IMR-90 (cell line): ENCODE data around the gene PLXNA4. TPM values are rescaled to one million over a fixed set of nuclear protein-coding genes. Genes with fewer than 3 reads are reported as not detected.

ENCODE experiments used
- ATAC-seq: fragments of 200-7000 bp; cut with Tn5 transposase; 2 replicates; pipeline ENCODE4 v1.9.1; 2020; ENCODE audit warnings: low read depth, mild to moderate bottlenecking, moderate library complexity
- BruUV-seq: library from RNA; stranded (reverse); fragments of 400-500 nt; replicated peaks from 2 replicates; lab custom pipeline; 2021; lab: Mats Ljungman, UMichigan
- CTCF ChIA-PET: fragments of 300-600 bp; formaldehyde crosslinking; extraction: SDS; loops from one replicate; lab custom pipeline; 2021; ENCODE audit warnings: antibody characterized with exemption; lab: Yijun Ruan, JAX
- POLR2A ChIA-PET: fragments of 300-600 bp; sonication (Branson Sonifier 250); formaldehyde crosslinking; loops from one replicate; lab custom pipeline; 2022; ENCODE audit warnings: antibody characterized with exemption; ENCODE audit not compliant: unreplicated experiment; lab: Charles Lee
- DNase-seq: peaks from one replicate; pipeline ENCODE4 v3.0.0; 2013
- H2AFZ ChIP-seq: replicated peaks from 2 replicates; pipeline ENCODE3; 2013; ENCODE audit warnings: low read length, mild to moderate bottlenecking; ENCODE audit not compliant: poor library complexity
- H2AK5ac ChIP-seq: 2 replicates; pipeline ENCODE4 v1.6.1; 2013; ENCODE audit warnings: low read depth, low read length, inconsistent platforms
- H2AK9ac ChIP-seq: replicated peaks from 2 replicates; pipeline ENCODE3; 2013; ENCODE audit warnings: mild to moderate bottlenecking, low read depth, low read length, moderate library complexity; ENCODE audit not compliant: poor library complexity
- H2BK120ac ChIP-seq: 2 replicates; pipeline ENCODE4 v1.6.1; 2013; ENCODE audit warnings: low read depth, low read length, inconsistent platforms
- H2BK15ac ChIP-seq: 3 replicates; pipeline ENCODE4 v1.6.1; 2013; ENCODE audit warnings: low read depth, low read length, inconsistent platforms
- H2BK20ac ChIP-seq: 2 replicates; pipeline ENCODE4 v1.6.1; 2013; ENCODE audit warnings: low read depth, mild to moderate bottlenecking, inconsistent platforms, low read length, moderate library complexity
- H2BK5ac ChIP-seq: 2 replicates; pipeline ENCODE4 v1.6.1; 2013; ENCODE audit warnings: mild to moderate bottlenecking, low read depth, low read length, inconsistent platforms; ENCODE audit not compliant: poor library complexity, severe bottlenecking
- H3K14ac ChIP-seq: replicated peaks from 2 replicates; pipeline ENCODE4 v1.6.1; 2013; ENCODE audit warnings: low read depth, low read length, inconsistent platforms
- H3K18ac ChIP-seq: 2 replicates; pipeline ENCODE4 v1.6.1; 2013; ENCODE audit warnings: low read depth, low read length, control low read depth
- H3K23ac ChIP-seq: 2 replicates; pipeline ENCODE4 v1.6.1; 2013; ENCODE audit warnings: low read depth, low read length, inconsistent platforms
- H3K27ac ChIP-seq: 2 replicates; pipeline ENCODE4 v1.5.1; 2013; ENCODE audit warnings: mild to moderate bottlenecking, control low read depth, low read length; ENCODE audit not compliant: insufficient read depth
- H3K27me3 ChIP-seq: 2 replicates; pipeline ENCODE4 v1.6.1; 2013; ENCODE audit warnings: low read length; ENCODE audit not compliant: control insufficient read depth, insufficient read depth
- H3K36me3 ChIP-seq: 2 replicates; pipeline ENCODE4 v1.6.1; 2013; ENCODE audit warnings: low read length, mixed read lengths; ENCODE audit not compliant: control insufficient read depth, insufficient read depth
- H3K4ac ChIP-seq: 2 replicates; pipeline ENCODE4 v1.6.1; 2013; ENCODE audit warnings: low read depth, low read length, inconsistent platforms
- H3K4me1 ChIP-seq: 2 replicates; pipeline ENCODE4 v1.6.1; 2013; ENCODE audit warnings: low read length, mixed read lengths; ENCODE audit not compliant: control insufficient read depth, insufficient read depth
- H3K4me2 ChIP-seq: 2 replicates; pipeline ENCODE4 v1.6.1; 2013; ENCODE audit warnings: low read depth, mild to moderate bottlenecking, control low read depth, low read length, moderate library complexity
- H3K4me3 ChIP-seq: 2 replicates; pipeline ENCODE4 v1.5.1; 2013; ENCODE audit warnings: low read depth, mild to moderate bottlenecking, control low read depth, low read length, moderate library complexity; ENCODE audit not compliant: insufficient read depth
- H3K56ac ChIP-seq: 2 replicates; pipeline ENCODE4 v1.6.1; 2013; ENCODE audit warnings: low read length, inconsistent platforms; ENCODE audit not compliant: insufficient read depth; ENCODE audit errors: extremely low read depth
- H3K79me1 ChIP-seq, 2 experiments: 2 replicates each; pipeline ENCODE4 v1.6.1; 2013; ENCODE audit warnings: low read length in 2 of 2, inconsistent platforms in 1 of 2, low read depth in 1 of 2
- H3K9ac ChIP-seq: 2 replicates; pipeline ENCODE4 v1.6.1; 2013; ENCODE audit warnings: low read depth, low read length, control low read depth
- H3K9me1 ChIP-seq: 2 replicates; pipeline ENCODE4 v1.6.1; 2013; ENCODE audit warnings: low read length, inconsistent platforms; ENCODE audit not compliant: insufficient read depth
- H3K9me3 ChIP-seq: 2 replicates; pipeline ENCODE4 v1.6.1; 2013; ENCODE audit warnings: low read length; ENCODE audit not compliant: control insufficient read depth, insufficient read depth
- H4K20me1 ChIP-seq: 2 replicates; pipeline ENCODE4 v1.6.1; 2013; ENCODE audit warnings: low read length, inconsistent platforms; ENCODE audit not compliant: insufficient read depth
- H4K5ac ChIP-seq: 2 replicates; pipeline ENCODE4 v1.6.1; 2013; ENCODE audit warnings: mild to moderate bottlenecking, low read depth, low read length, control low read depth
- H4K8ac ChIP-seq, 2 experiments: 2 replicates each; pipeline ENCODE4 v1.6.1; 2013; ENCODE audit warnings: low read depth in 2 of 2, low read length in 2 of 2, control low read depth in 1 of 2, inconsistent platforms in 1 of 2
- H4K91ac ChIP-seq: 2 replicates; pipeline ENCODE4 v1.6.1; 2013; ENCODE audit warnings: low read depth, low read length, inconsistent platforms; ENCODE audit not compliant: insufficient read depth
- BHLHE40 ChIP-seq: fragments of 150-350 bp; IDR thresholded peaks from 2 replicates; pipeline ENCODE4 v1.6.1; 2016; ENCODE audit warnings: mild to moderate bottlenecking, low read depth, low read length
- CEBPB ChIP-seq: IDR thresholded peaks from 2 replicates; pipeline ENCODE4 v1.6.1; 2012; ENCODE audit warnings: low read depth, low read length, improper control_type of control experiment
- CHD1 ChIP-seq: IDR thresholded peaks from 2 replicates; pipeline ENCODE4 v1.6.1; 2012; ENCODE audit warnings: low read depth, low read length, improper control_type of control experiment
- CTCF ChIP-seq: conservative IDR thresholded peaks from 2 replicates; pipeline ENCODE4 v1.5.1; 2012; ENCODE audit warnings: mild to moderate bottlenecking, low read depth, low read length, improper control_type of control experiment
- ELK1 ChIP-seq: fragments of 150-350 bp; IDR thresholded peaks from 2 replicates; pipeline ENCODE4 v1.6.1; 2016; ENCODE audit warnings: low read depth, mild to moderate bottlenecking, low read length, moderate library complexity, borderline replicate concordance
- FOS ChIP-seq: fragments of 150-350 bp; IDR thresholded peaks from 2 replicates; pipeline ENCODE4 v1.6.1; 2016; ENCODE audit warnings: low read depth, low read length
- MAFK ChIP-seq: IDR thresholded peaks from 2 replicates; pipeline ENCODE4 v1.6.1; 2012; ENCODE audit warnings: low read depth, low read length, improper control_type of control experiment
- MAZ ChIP-seq: IDR thresholded peaks from 2 replicates; pipeline ENCODE4 v1.6.1; 2012; ENCODE audit warnings: low read depth, mild to moderate bottlenecking, low read length, improper control_type of control experiment, moderate library complexity, borderline replicate concordance
- MXI1 ChIP-seq: IDR thresholded peaks from 2 replicates; pipeline ENCODE4 v1.6.1; 2012; ENCODE audit warnings: low read depth, mild to moderate bottlenecking, low read length, moderate library complexity, borderline replicate concordance
- NFE2L2 ChIP-seq: fragments of 150-350 bp; IDR thresholded peaks from 2 replicates; pipeline ENCODE4 v1.6.1; 2016; ENCODE audit warnings: low read depth, mild to moderate bottlenecking, low read length
- POLR2A ChIP-seq: IDR thresholded peaks from 2 replicates; pipeline ENCODE4 v1.6.1; 2012; ENCODE audit warnings: mild to moderate bottlenecking, low read depth, low read length
- RAD21 ChIP-seq: IDR thresholded peaks from 2 replicates; pipeline ENCODE4 v1.6.1; 2012; ENCODE audit warnings: low read length, improper control_type of control experiment
- RCOR1 ChIP-seq: IDR thresholded peaks from 2 replicates; pipeline ENCODE4 v1.6.1; 2012; ENCODE audit warnings: mild to moderate bottlenecking, low read length, improper control_type of control experiment; ENCODE audit not compliant: insufficient replicate concordance
- RFX5 ChIP-seq: IDR thresholded peaks from 2 replicates; pipeline ENCODE4 v1.8.0; 2012; ENCODE audit warnings: low read depth, mild to moderate bottlenecking, low read length, moderate library complexity
- SMC3 ChIP-seq: fragments of 150-350 bp; IDR thresholded peaks from 2 replicates; pipeline ENCODE4 v1.6.1; 2016; ENCODE audit warnings: low read depth, mild to moderate bottlenecking, antibody characterized with exemption, low read length, moderate library complexity
- USF2 ChIP-seq: fragments of 150-350 bp; IDR thresholded peaks from 2 replicates; pipeline ENCODE4 v1.6.1; 2017; ENCODE audit warnings: mild to moderate bottlenecking, antibody characterized with exemption, low read length, low read depth
- WGBS, 2 experiments: methylation state at CpG; one replicate each; pipeline versions ENCODE4 v1.1.5 to v1.1.7; 2013; ENCODE audit warnings: missing lambda C conversion rate in 2 of 2; ENCODE audit not compliant: insufficient read length in 1 of 2; ENCODE audit errors: extremely low coverage in 2 of 2; 5-methylcytosine and 5-hydroxymethylcytosine counted together
- dilution Hi-C: fragments of 300-500 bp; cut with HindIII; formaldehyde crosslinking; loops from one replicate; pipeline ENCODE4 v1.14.3; 2018; ENCODE audit warnings: low sequenced_read_pairs; ENCODE audit not compliant: unreplicated experiment
- in situ Hi-C: fragments of 300-500 bp; cut with MboI; formaldehyde crosslinking; loops from 3 replicates; pipeline ENCODE4 v1.14.3; 2019; ENCODE audit warnings: low sequenced_read_pairs, inconsistent platforms, mixed read lengths
- intact Hi-C: fragments of 100-400 bp; cut with micrococcal nuclease; formaldehyde crosslinking; loops from 2 replicates; pipeline ENCODE4 v1.10.0; 2022
- polyA plus RNA-seq, 3 experiments: library from polyadenylated mRNA; depleted of rRNA; stranded (reverse); fragments of >200 nt; gene quantifications; 2 replicates each; pipeline ENCODE4 v1.2.3, GENCODE V29; 2012; ENCODE audit warnings: low replicate concordance in 1 of 3
- total RNA-seq: library from RNA; depleted of rRNA; stranded (reverse); fragments of >200 nt; gene quantifications from 2 replicates; pipeline ENCODE4 v1.2.3, GENCODE V29; 2012

The PLXNA4 gene
- total and polyA plus RNA-seq, 2 of the 4 experiments (the other 2 are of a cell fraction) = under 0.01 TPM

- Histone ChIP-seq H3K18ac (no peak overlapping the region), H2BK20ac (no peak overlapping the region), H3K27ac (no peak overlapping the region), H4K20me1 (no peaks in the 10 kb centered on the region), H4K8ac (no peak overlapping the region), H3K4me2 (no peak overlapping the region), H4K91ac (no peak overlapping the region), H2BK5ac (no peak overlapping the region), H2BK15ac (no peak overlapping the region), H3K56ac (no peak overlapping the region), H3K36me3 (no peaks in the 10 kb centered on the region), H2BK120ac (no peak overlapping the region), H3K27me3 (no peaks in the 10 kb centered on the region), H3K4me1 (no peaks in the 10 kb centered on the region), H2AK5ac (no peak overlapping the region), H2AFZ (no peak overlapping the region), H3K14ac (no peak overlapping the region), H3K4me3 (no peak overlapping the region), H3K23ac (no peak overlapping the region), H2AK9ac (no peak overlapping the region), H3K9me3 (no peaks in the 10 kb centered on the region), H3K4ac (no peak overlapping the region), H3K9ac (no peak overlapping the region), H3K79me1 (no peaks in the 10 kb centered on the region), H4K5ac (no peak overlapping the region), H3K9me1 (no peaks in the 10 kb centered on the region)
- in situ Hi-C loops (no loop called here), intact Hi-C loops (no loop called here), dilution Hi-C loops (no loop called here)
- no peak for ATAC-seq
- no peak for DNase-seq
- WGBS, 2 experiments = no CpG with 5 or more reads among the region's 1 CpG
- CTCF ChIA-PET = no interaction called here
- POLR2A ChIA-PET = no interaction called here
- TF ChIP-seq RCOR1 = no peak
- no peak for TF ChIP-seq RAD21
- no peak for TF ChIP-seq RFX5
- TF ChIP-seq MXI1 = no peak
- TF ChIP-seq SMC3 = no peak
- no peak for TF ChIP-seq CEBPB
- TF ChIP-seq FOS = no peak
- no peak for TF ChIP-seq NFE2L2
- TF ChIP-seq POLR2A = no peak
- TF ChIP-seq MAFK = no peak
- no peak for TF ChIP-seq MAZ
- TF ChIP-seq CTCF = no peak
- TF ChIP-seq BHLHE40 = no peak
- no peak for TF ChIP-seq USF2
- no peak for TF ChIP-seq CHD1
- TF ChIP-seq ELK1 = no peak
- BruUV-seq = no TSS peak
These were observed 107.0 kb downstream of the PLXNA4 start for GRCh38 chr7:132469264-132469663.
